WTC11 (cell line): ENCODE measurements around the gene C1orf167. TPM values are rescaled to one million over a fixed set of nuclear protein-coding genes. Genes with fewer than 3 reads are reported as not detected.

ENCODE experiments used
- ATAC-seq: fragments of 200-7000 bp; cut with Tn5 transposase; 2 replicates; pipeline ENCODE4 v1.10.0; 2021; ENCODE audit warnings: mild to moderate bottlenecking, moderate library complexity
- CTCF ChIA-PET: fragments of 300-600 bp; sonication (Branson Sonifier 250); formaldehyde crosslinking; loops from one replicate; lab custom pipeline; 2021; ENCODE audit warnings: antibody characterized with exemption; lab: Charles Lee
- POLR2A ChIA-PET: fragments of 350-600 bp; sonication (Branson Sonifier 250); formaldehyde crosslinking; loops from one replicate; lab custom pipeline; 2021; ENCODE audit warnings: antibody characterized with exemption; lab: Charles Lee
- DNase-seq: peaks from one replicate; pipeline ENCODE4 v3.0.0; 2021; ENCODE audit warnings: low spot score
- H3K27ac Mint-ChIP-seq: 2 replicates; pipeline ENCODE4 v1.8.0; 2021; ENCODE audit warnings: mixed read lengths
- H3K27me3 Mint-ChIP-seq: 2 replicates; pipeline ENCODE4 v1.8.0; 2021; ENCODE audit warnings: low read depth, mild to moderate bottlenecking, moderate library complexity, mixed read lengths
- H3K36me3 Mint-ChIP-seq: 2 replicates; pipeline ENCODE4 v1.8.0; 2021; ENCODE audit warnings: mixed read lengths
- H3K4me1 Mint-ChIP-seq: 2 replicates; pipeline ENCODE4 v1.8.0; 2022; ENCODE audit warnings: mixed read lengths
- H3K4me3 Mint-ChIP-seq: 2 replicates; pipeline ENCODE4 v1.8.0; 2021; ENCODE audit warnings: mild to moderate bottlenecking, moderate library complexity, mixed read lengths
- H3K9me3 Mint-ChIP-seq: 2 replicates; pipeline ENCODE4 v1.8.0; 2021; ENCODE audit warnings: mixed read lengths
- ATF1 ChIP-seq: sonication (generic); formaldehyde crosslinking; IDR thresholded peaks from 2 replicates; pipeline ENCODE4 v1.8.1; 2023; ENCODE audit warnings: mild to moderate bottlenecking, moderate library complexity, missing genetic modification reagents
- CBFB ChIP-seq: sonication (generic); formaldehyde crosslinking; IDR thresholded peaks from 2 replicates; pipeline ENCODE4 v1.8.1; 2022; ENCODE audit warnings: mild to moderate bottlenecking, low read depth, missing genetic modification reagents
- CREB1 ChIP-seq: sonication (generic); formaldehyde crosslinking; IDR thresholded peaks from 2 replicates; pipeline ENCODE4 v1.8.0; 2023; ENCODE audit warnings: mild to moderate bottlenecking, missing genetic modification reagents
- E2F4 ChIP-seq: sonication (generic); formaldehyde crosslinking; IDR thresholded peaks from 2 replicates; pipeline ENCODE4 v1.8.1; 2022; ENCODE audit warnings: low read depth, mild to moderate bottlenecking, moderate library complexity, missing genetic modification reagents, borderline replicate concordance
- E2F5 ChIP-seq: sonication (generic); formaldehyde crosslinking; IDR thresholded peaks from 2 replicates; pipeline ENCODE4 v1.8.1; 2022; ENCODE audit warnings: mild to moderate bottlenecking, moderate library complexity, missing genetic modification reagents
- ETV6 ChIP-seq: sonication (generic); formaldehyde crosslinking; IDR thresholded peaks from 2 replicates; pipeline ENCODE4 v1.8.1; 2022; ENCODE audit warnings: mild to moderate bottlenecking, missing genetic modification reagents
- FOXK1 ChIP-seq: sonication (generic); formaldehyde crosslinking; IDR thresholded peaks from 2 replicates; pipeline ENCODE4 v1.8.0; 2022; ENCODE audit warnings: mild to moderate bottlenecking, moderate library complexity, missing genetic modification reagents
- FOXP1 ChIP-seq: sonication (generic); formaldehyde crosslinking; IDR thresholded peaks from 2 replicates; pipeline ENCODE4 v1.8.0; 2022; ENCODE audit warnings: missing genetic modification reagents, mild to moderate bottlenecking, moderate library complexity, borderline replicate concordance
- GABPB1 ChIP-seq: sonication (generic); formaldehyde crosslinking; IDR thresholded peaks from 2 replicates; pipeline ENCODE4 v1.8.1; 2023; ENCODE audit warnings: mild to moderate bottlenecking, missing genetic modification reagents
- HMGA2 ChIP-seq: fragments of 250-450 bp; sonication (Bioruptor Pico); IDR thresholded peaks from 2 replicates; pipeline ENCODE4 v1.4.0; 2021; ENCODE audit warnings: mild to moderate bottlenecking, moderate library complexity
- JAZF1 ChIP-seq: fragments of 250-450 bp; sonication (Bioruptor Pico); IDR thresholded peaks from 2 replicates; pipeline ENCODE4 v1.9.0; 2021; ENCODE audit warnings: moderate library complexity, mild to moderate bottlenecking, inconsistent platforms
- MLX ChIP-seq: sonication (generic); formaldehyde crosslinking; IDR thresholded peaks from 2 replicates; pipeline ENCODE4 v1.8.1; 2023; ENCODE audit warnings: mild to moderate bottlenecking, missing genetic modification reagents, moderate library complexity
- MXD4 ChIP-seq: fragments of 250-450 bp; sonication (Bioruptor Pico); IDR thresholded peaks from 2 replicates; pipeline ENCODE4 v1.8.0; 2021; ENCODE audit warnings: mild to moderate bottlenecking, moderate library complexity, borderline replicate concordance
- MYBL2 ChIP-seq: sonication (generic); formaldehyde crosslinking; IDR thresholded peaks from 2 replicates; pipeline ENCODE4 v1.8.1; 2023; ENCODE audit warnings: mild to moderate bottlenecking, moderate library complexity, missing genetic modification reagents
- NR1H2 ChIP-seq: sonication (generic); formaldehyde crosslinking; IDR thresholded peaks from 2 replicates; pipeline ENCODE4 v1.9.0; 2021; ENCODE audit warnings: mild to moderate bottlenecking, moderate library complexity, missing genetic modification reagents
- PRRX2 ChIP-seq: fragments of 250-450 bp; sonication (Bioruptor Pico); IDR thresholded peaks from 2 replicates; pipeline ENCODE4 v1.8.0; 2021; ENCODE audit warnings: mild to moderate bottlenecking
- RELA ChIP-seq: sonication (generic); formaldehyde crosslinking; IDR thresholded peaks from 2 replicates; pipeline ENCODE4 v1.8.1; 2022; ENCODE audit warnings: missing genetic modification reagents, mild to moderate bottlenecking, borderline replicate concordance
- RORB ChIP-seq: fragments of 250-450 bp; sonication (Bioruptor Pico); IDR thresholded peaks from 2 replicates; pipeline ENCODE4 v1.9.0; 2021; ENCODE audit warnings: mild to moderate bottlenecking
- SMAD3 ChIP-seq: sonication (generic); formaldehyde crosslinking; IDR thresholded peaks from 2 replicates; pipeline ENCODE4 v1.8.0; 2022; ENCODE audit warnings: missing genetic modification reagents, mild to moderate bottlenecking, borderline replicate concordance
- TEAD4 ChIP-seq: sonication (generic); formaldehyde crosslinking; IDR thresholded peaks from 2 replicates; pipeline ENCODE4 v1.8.0; 2022; ENCODE audit warnings: mild to moderate bottlenecking, missing genetic modification reagents
- USF2 ChIP-seq: sonication (generic); formaldehyde crosslinking; IDR thresholded peaks from 2 replicates; pipeline ENCODE4 v1.8.1; 2023; ENCODE audit warnings: mild to moderate bottlenecking, missing genetic modification reagents, moderate library complexity
- ZBTB21 ChIP-seq: sonication (generic); formaldehyde crosslinking; IDR thresholded peaks from 2 replicates; pipeline ENCODE4 v1.8.1; 2023; ENCODE audit warnings: mild to moderate bottlenecking, missing genetic modification reagents, borderline replicate concordance
- ZMAT4 ChIP-seq: fragments of 250-450 bp; sonication (Bioruptor Pico); IDR thresholded peaks from 2 replicates; pipeline ENCODE4 v1.9.0; 2021; ENCODE audit warnings: mild to moderate bottlenecking
- ZNF138 ChIP-seq: sonication (generic); formaldehyde crosslinking; conservative IDR thresholded peaks from 2 replicates; pipeline ENCODE4 v1.8.1; 2022; ENCODE audit warnings: mild to moderate bottlenecking, moderate library complexity, missing genetic modification reagents
- ZNF396 ChIP-seq: fragments of 250-450 bp; sonication (Bioruptor Pico); IDR thresholded peaks from 2 replicates; pipeline ENCODE4 v1.8.0; 2021; ENCODE audit warnings: mild to moderate bottlenecking, moderate library complexity, borderline replicate concordance
- ZNF423 ChIP-seq: fragments of 250-450 bp; sonication (Bioruptor Pico); IDR thresholded peaks from 2 replicates; pipeline ENCODE4 v2.1.2; 2022; ENCODE audit warnings: mild to moderate bottlenecking, moderate library complexity
- total RNA-seq: library from RNA; stranded (reverse); gene quantifications from 3 replicates; pipeline ENCODE4 v1.2.3, GENCODE V29; 2021
- TF ChIP-seq, protein P1 (sequence below): sonication (generic); formaldehyde crosslinking; IDR thresholded peaks from 2 replicates; pipeline ENCODE4 v1.8.1; 2023; ENCODE audit warnings: mild to moderate bottlenecking, missing genetic modification reagents
- TF ChIP-seq, protein P2 (sequence below): sonication (generic); formaldehyde crosslinking; IDR thresholded peaks from 2 replicates; pipeline ENCODE4 v1.8.0; 2022; ENCODE audit warnings: mild to moderate bottlenecking, missing genetic modification reagents
- TF ChIP-seq, protein P3 (sequence below): sonication (generic); formaldehyde crosslinking; IDR thresholded peaks from 2 replicates; pipeline ENCODE4 v1.8.1; 2023; ENCODE audit warnings: mild to moderate bottlenecking, moderate library complexity, missing genetic modification reagents

C1orf167 gene
- total RNA-seq, 1 experiment from 2014 or later = 1.2 TPM

DNA sequence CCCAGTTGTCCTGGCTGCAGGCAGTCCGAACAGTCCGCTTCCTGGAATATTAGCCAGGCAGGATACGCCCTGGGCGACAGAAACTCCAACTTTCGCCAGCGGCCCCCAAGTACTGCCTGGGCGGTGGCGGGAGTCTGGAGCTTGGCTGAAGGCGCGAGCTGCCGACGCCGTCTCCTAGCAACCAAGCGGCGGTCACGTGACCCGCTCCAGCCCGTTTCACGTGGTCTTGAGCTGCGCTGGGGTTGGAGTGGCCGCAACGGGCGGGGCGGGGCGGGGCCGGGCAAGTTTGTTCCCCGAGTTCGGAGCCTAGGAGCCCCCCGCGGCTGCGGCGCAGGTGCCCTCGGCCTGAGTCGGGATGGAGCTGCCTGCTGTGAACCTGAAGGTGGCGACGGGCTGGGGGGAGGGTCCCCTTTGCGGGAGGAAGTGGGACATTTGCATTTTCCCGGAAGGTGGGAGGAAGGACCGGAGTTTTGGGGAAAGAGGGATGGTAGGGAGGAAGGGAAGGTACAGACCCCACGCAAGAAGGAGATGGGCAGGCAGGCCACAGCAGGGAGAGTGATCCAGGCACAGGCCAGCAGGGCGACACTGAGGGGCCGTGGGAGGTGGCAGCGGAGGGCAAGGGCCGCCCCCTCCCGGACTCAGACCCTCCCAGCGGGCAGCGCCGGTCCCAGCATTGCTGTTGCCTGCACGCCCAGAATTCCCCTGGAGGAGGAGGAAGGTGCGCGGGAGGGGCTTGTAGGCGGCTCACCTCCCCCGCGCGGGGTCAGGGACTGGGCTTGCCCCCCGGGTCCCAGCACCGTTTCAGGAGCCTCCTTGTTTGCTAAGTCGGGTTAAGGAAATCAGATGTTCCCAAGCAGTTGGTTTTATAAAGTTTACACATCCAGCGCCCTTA, 25.9 kb upstream of the C1orf167 start, which contains the start of gene AGTRAP:
TSS of gene AGTRAP (plus strand) at position 283 of the 892 bp plus-strand sequence. CDS start at position 356, 73 bp downstream.
- peak; percentile 98 for DNase-seq
- H3K9me3 Mint-ChIP-seq = no peaks in the 10 kb centered on the region
- H3K4me3 Mint-ChIP-seq = peak within 1 kb of the TSS; percentile 94
- no peaks in the 10 kb centered on the region; the same call in 1 of the 2 replicates for H3K36me3 Mint-ChIP-seq
- ChIA-PET CTCF (interaction anchor here (0.9 to 3.8 kb wide), 11 partner anchors 13 to 91 kb away, joined by 3 to 19 read pairs (median 9); partner anchors contain the start of genes FBXO2, FBXO6 and MAD2L2), POLR2A (interaction anchor here (0.8 to 1.5 kb wide), 7 partner anchors 38 to 81 kb away, joined by 3 to 4 read pairs (median 3); partner anchors contain the start of genes FBXO44, FBXO6 and MAD2L2)
- peaks cover 47% of the 10 kb centered on the region for H3K4me1 Mint-ChIP-seq
- ATAC-seq = peak; percentile 73
- H3K27me3 Mint-ChIP-seq = no peaks in the 10 kb centered on the region; the same call in 1 of the 2 replicates
- H3K27ac Mint-ChIP-seq = peak within 1 kb of the TSS; percentile 93
- TF ChIP-seq, protein P1, sequence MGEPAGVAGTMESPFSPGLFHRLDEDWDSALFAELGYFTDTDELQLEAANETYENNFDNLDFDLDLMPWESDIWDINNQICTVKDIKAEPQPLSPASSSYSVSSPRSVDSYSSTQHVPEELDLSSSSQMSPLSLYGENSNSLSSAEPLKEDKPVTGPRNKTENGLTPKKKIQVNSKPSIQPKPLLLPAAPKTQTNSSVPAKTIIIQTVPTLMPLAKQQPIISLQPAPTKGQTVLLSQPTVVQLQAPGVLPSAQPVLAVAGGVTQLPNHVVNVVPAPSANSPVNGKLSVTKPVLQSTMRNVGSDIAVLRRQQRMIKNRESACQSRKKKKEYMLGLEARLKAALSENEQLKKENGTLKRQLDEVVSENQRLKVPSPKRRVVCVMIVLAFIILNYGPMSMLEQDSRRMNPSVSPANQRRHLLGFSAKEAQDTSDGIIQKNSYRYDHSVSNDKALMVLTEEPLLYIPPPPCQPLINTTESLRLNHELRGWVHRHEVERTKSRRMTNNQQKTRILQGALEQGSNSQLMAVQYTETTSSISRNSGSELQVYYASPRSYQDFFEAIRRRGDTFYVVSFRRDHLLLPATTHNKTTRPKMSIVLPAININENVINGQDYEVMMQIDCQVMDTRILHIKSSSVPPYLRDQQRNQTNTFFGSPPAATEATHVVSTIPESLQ = no peak
- TF ChIP-seq ZBTB21 (no peak), PRRX2 (CRISPR knock-in tag) (no peak), RORB (no peak), ATF1 (CRISPR knock-in tag) (no peak), NR1H2 (no peak), FOXP1 (CRISPR knock-in tag) (0 out of 2 replicates have a peak, but pooled peaks have one; percentile 24), E2F4 (no peak), USF2 (CRISPR knock-in tag) (peak; percentile 97), HMGA2 (0 out of 2 replicates have a peak, but pooled peaks have one; percentile 4), E2F5 (CRISPR knock-in tag) (peak; percentile 96), JAZF1 (CRISPR knock-in tag) (no peak), CBFB (no peak), ETV6 (peak; percentile 100), RELA (no peak), ZMAT4 (no peak), SMAD3 (CRISPR knock-in tag) (peak; percentile 71; the same call in 1 of the 2 replicates), FOXK1 (CRISPR knock-in tag) (peak; percentile 56; the same call in 1 of the 2 replicates), ZNF138 (no peak), TEAD4 (CRISPR knock-in tag) (no peak), GABPB1 (CRISPR knock-in tag) (no peak), MYBL2 (no peak), ZNF423 (CRISPR knock-in tag) (peak; percentile 79), MLX (CRISPR knock-in tag) (no peak), ZNF396 (no peak), CREB1 (CRISPR knock-in tag) (no peak), MXD4 (CRISPR knock-in tag) (no peak)
- TF ChIP-seq, protein P2, sequence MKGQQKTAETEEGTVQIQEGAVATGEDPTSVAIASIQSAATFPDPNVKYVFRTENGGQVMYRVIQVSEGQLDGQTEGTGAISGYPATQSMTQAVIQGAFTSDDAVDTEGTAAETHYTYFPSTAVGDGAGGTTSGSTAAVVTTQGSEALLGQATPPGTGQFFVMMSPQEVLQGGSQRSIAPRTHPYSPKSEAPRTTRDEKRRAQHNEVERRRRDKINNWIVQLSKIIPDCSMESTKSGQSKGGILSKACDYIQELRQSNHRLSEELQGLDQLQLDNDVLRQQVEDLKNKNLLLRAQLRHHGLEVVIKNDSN (CRISPR knock-in tag) = peak; percentile 98
- TF ChIP-seq, protein P3, sequence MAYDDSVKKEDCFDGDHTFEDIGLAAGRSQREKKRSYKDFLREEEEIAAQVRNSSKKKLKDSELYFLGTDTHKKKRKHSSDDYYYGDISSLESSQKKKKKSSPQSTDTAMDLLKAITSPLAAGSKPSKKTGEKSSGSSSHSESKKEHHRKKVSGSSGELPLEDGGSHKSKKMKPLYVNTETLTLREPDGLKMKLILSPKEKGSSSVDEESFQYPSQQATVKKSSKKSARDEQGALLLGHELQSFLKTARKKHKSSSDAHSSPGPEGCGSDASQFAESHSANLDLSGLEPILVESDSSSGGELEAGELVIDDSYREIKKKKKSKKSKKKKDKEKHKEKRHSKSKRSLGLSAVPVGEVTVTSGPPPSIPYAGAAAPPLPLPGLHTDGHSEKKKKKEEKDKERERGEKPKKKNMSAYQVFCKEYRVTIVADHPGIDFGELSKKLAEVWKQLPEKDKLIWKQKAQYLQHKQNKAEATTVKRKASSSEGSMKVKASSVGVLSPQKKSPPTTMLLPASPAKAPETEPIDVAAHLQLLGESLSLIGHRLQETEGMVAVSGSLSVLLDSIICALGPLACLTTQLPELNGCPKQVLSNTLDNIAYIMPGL (CRISPR knock-in tag) = 0 out of 2 replicates have a peak, but pooled peaks have one; percentile 69
